ENCODE data around the gene GNAI3.

DNA sequence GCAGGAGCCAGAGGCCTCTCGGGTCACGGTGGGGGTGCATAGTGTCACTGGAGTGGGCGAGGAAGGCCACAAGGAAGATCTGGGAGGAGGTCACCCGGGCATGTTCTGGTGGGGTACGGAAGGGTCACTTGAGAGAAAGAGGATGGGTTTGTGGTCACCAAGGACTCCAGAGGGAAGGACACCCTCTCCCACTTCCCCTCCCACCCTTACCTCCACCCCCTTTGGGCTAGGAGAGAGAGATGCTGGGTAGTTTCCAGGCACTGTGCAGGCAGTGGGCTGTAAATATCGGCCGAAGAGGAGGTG is 39.6 kb upstream of the GNAI3 start:
- TF ChIP-seq POLR2A (IDR thresholded peaks at IDR 0.05; ENCODE audit: low read depth, low read length) (no peak), POLR2AphosphoS5 (IDR thresholded peaks at IDR 0.05; ENCODE audit: low read depth, low read length) (no peak), TAF1 (IDR thresholded peaks at IDR 0.05; ENCODE audit: low read depth, low read length) (no peak), SPI1 (IDR thresholded peaks at IDR 0.05; ENCODE audit: low read depth, low read length) (no peak), POU2F2 (IDR thresholded peaks at IDR 0.05; ENCODE audit: low read depth, low read length) (no peak), PAX5 (IDR thresholded peaks at IDR 0.05; ENCODE audit: insufficient read depth, low read length, severe bottlenecking) (no peak)
